ENCODE data around the gene OTUB2.

DNA sequence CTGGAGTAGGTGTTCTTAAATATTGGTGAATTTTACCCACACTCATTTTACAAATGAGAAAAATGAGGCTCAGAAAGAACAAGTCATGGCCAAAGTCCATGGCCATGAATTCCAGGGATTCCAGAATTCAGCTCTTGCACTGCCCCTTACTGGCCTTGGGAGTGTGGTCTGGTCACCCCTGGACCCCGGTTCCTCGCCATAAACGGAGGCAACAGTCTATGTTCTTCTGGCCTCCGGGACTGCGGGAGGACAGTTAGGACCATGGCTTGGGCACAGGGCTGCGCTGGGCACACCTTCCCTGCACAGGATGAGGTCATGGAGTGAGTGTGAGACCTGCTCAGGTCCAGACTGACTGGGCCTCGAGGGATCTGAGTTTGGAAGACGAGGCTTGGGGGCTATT lies 22.1 kb upstream of the OTUB2 start:
- no peak for TF ChIP-seq POLR2A (IDR thresholded peaks at IDR 0.05)
- TF ChIP-seq, protein P1, sequence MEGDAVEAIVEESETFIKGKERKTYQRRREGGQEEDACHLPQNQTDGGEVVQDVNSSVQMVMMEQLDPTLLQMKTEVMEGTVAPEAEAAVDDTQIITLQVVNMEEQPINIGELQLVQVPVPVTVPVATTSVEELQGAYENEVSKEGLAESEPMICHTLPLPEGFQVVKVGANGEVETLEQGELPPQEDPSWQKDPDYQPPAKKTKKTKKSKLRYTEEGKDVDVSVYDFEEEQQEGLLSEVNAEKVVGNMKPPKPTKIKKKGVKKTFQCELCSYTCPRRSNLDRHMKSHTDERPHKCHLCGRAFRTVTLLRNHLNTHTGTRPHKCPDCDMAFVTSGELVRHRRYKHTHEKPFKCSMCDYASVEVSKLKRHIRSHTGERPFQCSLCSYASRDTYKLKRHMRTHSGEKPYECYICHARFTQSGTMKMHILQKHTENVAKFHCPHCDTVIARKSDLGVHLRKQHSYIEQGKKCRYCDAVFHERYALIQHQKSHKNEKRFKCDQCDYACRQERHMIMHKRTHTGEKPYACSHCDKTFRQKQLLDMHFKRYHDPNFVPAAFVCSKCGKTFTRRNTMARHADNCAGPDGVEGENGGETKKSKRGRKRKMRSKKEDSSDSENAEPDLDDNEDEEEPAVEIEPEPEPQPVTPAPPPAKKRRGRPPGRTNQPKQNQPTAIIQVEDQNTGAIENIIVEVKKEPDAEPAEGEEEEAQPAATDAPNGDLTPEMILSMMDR (IDR thresholded peaks at IDR 0.05), result no peak

All from esophagus squamous epithelium (tissue), 4 donors.